CD4-positive, alpha-beta memory T cell (primary cell): ENCODE results near the gene IMMT. TPM values are rescaled to one million over a fixed set of nuclear protein-coding genes. Genes with fewer than 3 reads are reported as not detected.
A peak's percentile ranks its signal among the peaks of the same experiment; 100 is the strongest.
"Not testable (repeated sequence)": the region's sequence is repeated elsewhere in the genome, so short reads cannot be mapped to it uniquely, and the experiment has no call there.

ENCODE experiments used
- CTCF ChIA-PET: fragments of 350-600 bp; sonication (Branson Sonifier 250); formaldehyde crosslinking; loops from one replicate; lab custom pipeline; 2021; ENCODE audit warnings: inconsistent platforms; ENCODE audit not compliant: partially characterized antibody; lab: Charles Lee
- POLR2A ChIA-PET: fragments of 350-600 bp; sonication (Branson Sonifier 250); formaldehyde crosslinking; loops from one replicate; lab custom pipeline; 2021; ENCODE audit not compliant: partially characterized antibody; lab: Charles Lee
- DNase-seq, 5 donors: peaks; one replicate each; pipeline versions ENCODE4 v3.0.0 to v3.0.0-alpha.2; 2020 to 2022; ENCODE audit warnings: mixed read lengths in 1 of 5
- H3K27ac ChIP-seq: one replicate; pipeline ENCODE4 v1.7.0; 2013; ENCODE audit warnings: low read depth, low read length
- H3K27me3 ChIP-seq: 2 replicates; pipeline ENCODE4 v1.7.0; 2013; ENCODE audit warnings: mild to moderate bottlenecking, low read length, moderate library complexity; ENCODE audit not compliant: insufficient read depth
- H3K36me3 ChIP-seq: 2 replicates; pipeline ENCODE4 v1.7.0; 2013; ENCODE audit warnings: mild to moderate bottlenecking, low read length, moderate library complexity; ENCODE audit not compliant: insufficient read depth
- H3K4me1 ChIP-seq: 2 replicates; pipeline ENCODE4 v1.7.0; 2013; ENCODE audit warnings: mild to moderate bottlenecking, low read length, moderate library complexity; ENCODE audit not compliant: insufficient read depth
- H3K4me3 ChIP-seq, 2 donors: one replicate each; pipeline ENCODE4 v1.7.0; 2013; ENCODE audit warnings: low read length in 2 of 2, mild to moderate bottlenecking in 1 of 2
- H3K9me3 ChIP-seq, 2 donors: one replicate each; pipeline ENCODE4 v1.7.0; 2013; ENCODE audit warnings: low read length in 2 of 2, control low read depth in 1 of 2; ENCODE audit not compliant: control insufficient read depth in 1 of 2
- H3K27ac Mint-ChIP-seq, 7 donors: one replicate each; pipeline ENCODE4 v1.8.0; 2020 to 2021; ENCODE audit warnings: mixed read lengths in 7 of 7, mild to moderate bottlenecking in 6 of 7, inconsistent platforms in 3 of 7, moderate library complexity in 3 of 7
- H3K27me3 Mint-ChIP-seq, 2 donors: one replicate each; pipeline ENCODE4 v1.8.0; 2020 to 2021; ENCODE audit warnings: mixed read lengths in 2 of 2
- H3K36me3 Mint-ChIP-seq, 2 donors: one replicate each; pipeline ENCODE4 v1.8.0; 2020 to 2021; ENCODE audit warnings: mixed read lengths in 2 of 2, inconsistent platforms in 1 of 2, mild to moderate bottlenecking in 1 of 2
- H3K4me1 Mint-ChIP-seq, 4 donors: one replicate each; pipeline ENCODE4 v1.8.0; 2020 to 2021; ENCODE audit warnings: mixed read lengths in 4 of 4, mild to moderate bottlenecking in 1 of 4
- H3K4me3 Mint-ChIP-seq, 8 donors: one replicate each; pipeline ENCODE4 v1.8.0; 2020 to 2021; ENCODE audit warnings: mixed read lengths in 8 of 8, mild to moderate bottlenecking in 7 of 8, moderate library complexity in 6 of 8, inconsistent platforms in 3 of 8
- H3K9me3 Mint-ChIP-seq, 8 donors: one replicate each; pipeline ENCODE4 v1.8.0; 2020 to 2021; ENCODE audit warnings: mixed read lengths in 8 of 8, mild to moderate bottlenecking in 5 of 8, inconsistent platforms in 3 of 8, moderate library complexity in 1 of 8
- intact Hi-C: fragments of 100-400 bp; cut with micrococcal nuclease; formaldehyde crosslinking; loops from one replicate; pipeline ENCODE4 v1.15.1; 2023
- polyA plus RNA-seq, 2 donors: library from polyadenylated mRNA; unstranded; fragments of 300-500 nt; fragmentation: Illumina TruSeq; gene quantifications; one replicate each; pipeline ENCODE4 v1.2.3, GENCODE V29; 2021
- total RNA-seq, 2 experiments: library from RNA; stranded (reverse); gene quantifications; one replicate each; pipeline ENCODE4 v1.2.3, GENCODE V29; 2021

IMMT gene
- total RNA-seq (10 to 100 TPM; 77.2 to 82.7 TPM), polyA plus RNA-seq (10 to 100 TPM; 49.8 to 78.9 TPM)

- H3K27me3 ChIP-seq: no peaks in the 10 kb centered on the region
- intact Hi-C loops: loop anchor here (1.0 to 10.0 kb wide), 6 partner anchors 10 to 427 kb away; partner anchors contain the start of genes CHMP3, PTCD3 and RNF103
- Mint-ChIP-seq H3K4me1 (peaks cover 34 to 75% (median 55%) of the 10 kb centered on the region in 4 donors), H3K27me3 (no peaks in the 10 kb centered on the region), H3K9me3 (no peaks in the 10 kb centered on the region), H3K4me3 (peak within 1 kb of the TSS; percentile 90 to 97 (median 96)), H3K27ac (peak within 1 kb of the TSS; percentile 83 to 98 (median 96)), H3K36me3 (peaks cover 6 to 21% of the 10 kb centered on the region in 2 donors)
- H3K27ac ChIP-seq: peak within 1 kb of the TSS; percentile 89
- DNase-seq: peak; percentile 92 to 95 (median 95)
- no peaks in the 10 kb centered on the region for H3K9me3 ChIP-seq
- CTCF ChIA-PET: interaction anchor here (1.1 to 3.0 kb wide), 2 partner anchors 10 to 25 kb away, joined by 4 to 14 read pairs; no protein-coding TSS in a partner anchor
- H3K4me3 ChIP-seq: peak within 1 kb of the TSS; percentile 27 to 100
- H3K36me3 ChIP-seq: no peaks in the 10 kb centered on the region
- peaks cover 57% of the 10 kb centered on the region for H3K4me1 ChIP-seq
- POLR2A ChIA-PET: interaction anchor here (0.6 to 7.5 kb wide), 17 partner anchors 10 to 868 kb away, joined by 3 to 94 read pairs (median 3); partner anchors contain the start of genes KDM3A, POLR1A, PTCD3 and ST3GAL5
Measured at GRCh38 chr2:86195055-86195807, at the start of gene IMMT. Gene IMMT (minus strand): TSS chr2:86195462. CDS start chr2:86195382, 80 bp downstream.

- H3K36me3 ChIP-seq, DNase-seq, H3K27me3 Mint-ChIP-seq, intact Hi-C loops, H3K9me3 ChIP-seq, H3K4me1 Mint-ChIP-seq, POLR2A ChIA-PET, H3K4me3 Mint-ChIP-seq, H3K9me3 Mint-ChIP-seq, H3K4me3 ChIP-seq, H3K27ac ChIP-seq, H3K4me1 ChIP-seq, H3K27ac Mint-ChIP-seq, H3K36me3 Mint-ChIP-seq, H3K27me3 ChIP-seq: not testable (repeated sequence)
- CTCF ChIA-PET: interaction anchor here (0.8 kb wide), 1 partner anchor 23 kb away, joined by 3 read pairs; no protein-coding TSS in a partner anchor
Measured at GRCh38 chr2:86244781-86245180, 49.5 kb upstream of the IMMT start.

GRCh38 chr2:86243950-86244733 is 48.9 kb upstream of the IMMT start:
- peaks cover 0 to 4% (median 0%) of the 10 kb centered on the region in 8 donors for H3K9me3 Mint-ChIP-seq
- Histone ChIP-seq H3K27ac (no peak overlapping the region), H3K36me3 (no peaks in the 10 kb centered on the region), H3K4me3 (no peak overlapping the region), H3K4me1 (no peaks in the 10 kb centered on the region), H3K27me3 (no peaks in the 10 kb centered on the region), H3K9me3 (no peaks in the 10 kb centered on the region)
- H3K27ac Mint-ChIP-seq: no peak overlapping the region
- CTCF ChIA-PET: interaction anchor here (0.8 kb wide), 1 partner anchor 23 kb away, joined by 3 read pairs; no protein-coding TSS in a partner anchor
- intact Hi-C loops: no loop called here
- no peaks in the 10 kb centered on the region for H3K36me3 Mint-ChIP-seq
- no peaks in the 10 kb centered on the region for H3K4me1 Mint-ChIP-seq
- POLR2A ChIA-PET: no interaction called here
- DNase-seq: no peak
- no peaks in the 10 kb centered on the region for H3K27me3 Mint-ChIP-seq
- H3K4me3 Mint-ChIP-seq: no peak overlapping the region

- Mint-ChIP-seq H3K9me3 (peaks cover 0 to 4% (median 0%) of the 10 kb centered on the region in 8 donors), H3K27ac (no peak overlapping the region), H3K4me1 (peaks cover 5 to 6% (median 5%) of the 10 kb centered on the region in 4 donors), H3K36me3 (no peaks in the 10 kb centered on the region), H3K27me3 (no peaks in the 10 kb centered on the region), H3K4me3 (no peak overlapping the region)
- Histone ChIP-seq H3K4me1 (peaks cover 4% of the 10 kb centered on the region), H3K36me3 (no peaks in the 10 kb centered on the region), H3K27ac (no peak overlapping the region), H3K27me3 (no peaks in the 10 kb centered on the region), H3K4me3 (no peak overlapping the region), H3K9me3 (no peaks in the 10 kb centered on the region)
- ChIA-PET POLR2A (no interaction called here), CTCF (no interaction called here)
- DNase-seq: no peak
- intact Hi-C loops: no loop called here
Measured at GRCh38 chr2:86243272-86243671, 48.0 kb upstream of the IMMT start.

- intact Hi-C loops: no loop called here
- no peaks in the 10 kb centered on the region for H3K36me3 Mint-ChIP-seq
- H3K9me3 Mint-ChIP-seq: peaks cover 0 to 4% (median 0%) of the 10 kb centered on the region in 8 donors
- POLR2A ChIA-PET: no interaction called here
- H3K4me3 Mint-ChIP-seq: no peak overlapping the region
- H3K27me3 Mint-ChIP-seq: no peaks in the 10 kb centered on the region
- DNase-seq: no peak
- CTCF ChIA-PET: no interaction called here
- peaks cover 5 to 9% (median 7%) of the 10 kb centered on the region in 4 donors for H3K4me1 Mint-ChIP-seq
- no peak overlapping the region for H3K27ac ChIP-seq
- H3K36me3 ChIP-seq: no peaks in the 10 kb centered on the region
- H3K4me3 ChIP-seq: no peak overlapping the region
- H3K9me3 ChIP-seq: no peaks in the 10 kb centered on the region
- no peak overlapping the region for H3K27ac Mint-ChIP-seq
- no peaks in the 10 kb centered on the region for H3K27me3 ChIP-seq
- peaks cover 6% of the 10 kb centered on the region for H3K4me1 ChIP-seq
Measured at GRCh38 chr2:86241611-86242010, 46.3 kb upstream of the IMMT start.

GRCh38 chr2:86240251-86240650 is 45.0 kb upstream of the IMMT start:
- Mint-ChIP-seq H3K27ac (no peak overlapping the region), H3K4me1 (peaks cover 5 to 9% (median 7%) of the 10 kb centered on the region in 4 donors), H3K9me3 (peaks cover 0 to 4% (median 0%) of the 10 kb centered on the region in 8 donors), H3K4me3 (no peak overlapping the region), H3K36me3 (no peaks in the 10 kb centered on the region), H3K27me3 (no peaks in the 10 kb centered on the region)
- CTCF ChIA-PET: no interaction called here
- Histone ChIP-seq H3K27ac (no peak overlapping the region), H3K4me3 (no peak overlapping the region), H3K9me3 (no peaks in the 10 kb centered on the region), H3K36me3 (no peaks in the 10 kb centered on the region), H3K4me1 (peaks cover 6% of the 10 kb centered on the region), H3K27me3 (no peaks in the 10 kb centered on the region)
- intact Hi-C loops: no loop called here
- POLR2A ChIA-PET: no interaction called here
- DNase-seq: no peak

- ChIA-PET POLR2A (no interaction called here), CTCF (no interaction called here)
- H3K4me1 ChIP-seq: peaks cover 6% of the 10 kb centered on the region
- H3K4me3 ChIP-seq: no peak overlapping the region
- no peaks in the 10 kb centered on the region for H3K9me3 ChIP-seq
- intact Hi-C loops: no loop called here
- Mint-ChIP-seq H3K4me3 (no peak overlapping the region), H3K9me3 (peaks cover 0 to 4% (median 0%) of the 10 kb centered on the region in 8 donors), H3K4me1 (peaks cover 5 to 9% (median 7%) of the 10 kb centered on the region in 4 donors), H3K27me3 (peaks cover 0 to 2% of the 10 kb centered on the region in 2 donors), H3K36me3 (no peaks in the 10 kb centered on the region), H3K27ac (no peak overlapping the region)
- no peak overlapping the region for H3K27ac ChIP-seq
- DNase-seq: no peak
- no peaks in the 10 kb centered on the region for H3K36me3 ChIP-seq
- no peaks in the 10 kb centered on the region for H3K27me3 ChIP-seq
Measured at GRCh38 chr2:86239745-86240144, 44.5 kb upstream of the IMMT start.
